Pancreas (tissue), 10 donors: ENCODE measurements around the gene RAB15. TPM values are rescaled to one million over a fixed set of nuclear protein-coding genes. Genes with fewer than 3 reads are reported as not detected.
A peak's percentile ranks its signal among the peaks of the same experiment; 100 is the strongest.

ENCODE experiments used
- ATAC-seq, 4 donors: fragments of 200-7000 bp; cut with Tn5 transposase; one replicate each; pipeline versions ENCODE4 v1.8.0 to v1.9.1; 2020; ENCODE audit warnings: mild to moderate bottlenecking in 4 of 4, moderate library complexity in 4 of 4
- DNase-seq, 6 donors: peaks; one replicate each; pipeline ENCODE4 v3.0.0-alpha.2; 2020
- FAIRE-seq: peaks from 2 replicates; lab custom pipeline; 2012; peaks lifted over from hg19 to GRCh38; lab: Jason Lieb, UNC
- H3K27ac ChIP-seq, 4 donors: fragments of 200-600 bp; sonication (generic); 1 replicate in 3 of 4; 2 replicates in 1 of 4; pipeline versions ENCODE4 v1.5.0 to v1.8.0; 2020
- H3K27me3 ChIP-seq, 4 donors: fragments of 200-600 bp; one replicate each; pipeline ENCODE4 v1.8.0; 2021
- H3K36me3 ChIP-seq, 3 donors: fragments of 200-600 bp; sonication (generic) in 1 of 3; one replicate each; pipeline versions ENCODE4 v1.5.0 to v1.8.0; 2020 to 2021
- H3K4me1 ChIP-seq, 3 donors: fragments of 200-600 bp; one replicate each; pipeline ENCODE4 v1.8.0; 2021
- H3K4me3 ChIP-seq, 4 donors: fragments of 200-600 bp; sonication (generic) in 2 of 4; one replicate each; pipeline versions ENCODE4 v1.5.0 to v1.8.0; 2020 to 2021
- H3K9me3 ChIP-seq, 4 donors: fragments of 200-600 bp; one replicate each; pipeline ENCODE4 v1.8.0; 2021
- CTCF ChIP-seq, 4 donors: fragments of 200-600 bp; sonication (generic) in 3 of 4; IDR thresholded peaks; one replicate each; pipeline versions ENCODE4 v1.5.0 to v1.8.0; 2021; ENCODE audit warnings: antibody characterized with exemption in 4 of 4
- WGBS, 2 donors: extraction: QIAGEN DNeasy Blood & Tissue Kit; methylation state at CpG; one replicate each; pipeline ENCODE4 v1.1.7; 2013; 5-methylcytosine and 5-hydroxymethylcytosine counted together
- intact Hi-C, 3 donors: fragments of 100-400 bp; cut with DNase I; formaldehyde crosslinking; loops; one replicate each; pipeline versions ENCODE4 v1.11.1 to v1.14.2; 2022
- polyA plus RNA-seq, 2 donors: library from polyadenylated mRNA; stranded (reverse); fragments of 200-250 nt; gene quantifications; one replicate each; pipeline ENCODE4 v1.2.3, GENCODE V29; 2013
- total RNA-seq, 6 donors: library from RNA; stranded (reverse); fragmentation: NEBNext Ultra II Directional in 4 of 6; extraction: Animal tissue kit (Norgen Biotek cat#: 25700) in 4 of 6; gene quantifications; one replicate each; pipeline versions ENCODE4 v1.2.1 to v1.2.4, GENCODE V29; 2021 to 2023
- donor health status: healthy with polysubstance abuse.
- donor health status: DM: no; HTN: no; CAD: no; lungs with moderate emphysema.
- donor health status: DM: no; HTN: no; CAD: no.
- donor health status: control.
- donor health status: control.
- donor health status: Bipolar disorder and iron deficiency.
- donor health status: DM: yes; HTN: yes; CAD: no.
- donor health status: DM: no; HTN: no; CAD: no.
- donor health status: DM: no; HTN: no; CAD: no.
- donor health status: DM: yes; HTN: yes; CAD: no.

Gene RAB15
- total and polyA plus RNA-seq, 8 donors = 4.6 to 18.8 (median 7.1) TPM

GRCh38 chr14:64920465-64920864 lies 51.7 kb downstream of the RAB15 start:
- no peak for FAIRE-seq
- Histone ChIP-seq H3K27ac (no peak overlapping the region), H3K9me3 (no peaks in the 10 kb centered on the region), H3K27me3 (no peaks in the 10 kb centered on the region), H3K36me3 (peaks cover 0 to 6% (median 0%) of the 10 kb centered on the region in 3 donors), H3K4me1 (peaks cover 4 to 12% (median 4%) of the 10 kb centered on the region in 3 donors), H3K4me3 (no peak overlapping the region)
- intact Hi-C loops = no loop called here
- DNase-seq = no peak
- no peak for ATAC-seq
- WGBS, 2 donors = 47 to 73% methylated on average over 2 of the region's 2 CpGs
- no peak for TF ChIP-seq CTCF (IDR thresholded peaks at IDR 0.05)

GRCh38 chr14:64919618-64920017 lies 52.5 kb downstream of the RAB15 start:
- WGBS, 2 donors = 79 to 89% methylated on average over 5 of the region's 5 CpGs
- FAIRE-seq = no peak
- intact Hi-C loops = no loop called here

GRCh38 chr14:64919215-64919614 lies 52.9 kb downstream of the RAB15 start:
- DNase-seq = no peak
- H3K27ac ChIP-seq = no peak overlapping the region
- no peaks in the 10 kb centered on the region for H3K36me3 ChIP-seq
- TF ChIP-seq CTCF (IDR thresholded peaks at IDR 0.05) = no peak
- no peaks in the 10 kb centered on the region for H3K9me3 ChIP-seq
- ATAC-seq = no peak
- peaks cover 4 to 18% (median 10%) of the 10 kb centered on the region in 3 donors for H3K4me1 ChIP-seq
- intact Hi-C loops = no loop called here
- FAIRE-seq = no peak
- H3K4me3 ChIP-seq = no peak overlapping the region
- H3K27me3 ChIP-seq = no peaks in the 10 kb centered on the region

More at GRCh38 chr14:64919618-64920017, 52.5 kb downstream of the RAB15 start:
- Histone ChIP-seq H3K4me1 (peaks cover 4 to 18% (median 10%) of the 10 kb centered on the region in 3 donors), H3K27me3 (no peaks in the 10 kb centered on the region), H3K36me3 (peaks cover 0 to 1% (median 0%) of the 10 kb centered on the region in 3 donors), H3K9me3 (no peaks in the 10 kb centered on the region), H3K4me3 (no peak overlapping the region), H3K27ac (no peak overlapping the region)
- TF ChIP-seq CTCF (IDR thresholded peaks at IDR 0.05) = no peak
- no peak for ATAC-seq
- no peak for DNase-seq

- Histone ChIP-seq H3K4me1 (peaks cover 4 to 21% (median 14%) of the 10 kb centered on the region in 3 donors), H3K4me3 (no peak overlapping the region), H3K27me3 (no peaks in the 10 kb centered on the region), H3K9me3 (no peaks in the 10 kb centered on the region), H3K27ac (no peak overlapping the region), H3K36me3 (no peaks in the 10 kb centered on the region)
- DNase-seq = no peak
- TF ChIP-seq CTCF (IDR thresholded peaks at IDR 0.05) = no peak
- FAIRE-seq = no peak
- no peak for ATAC-seq
- intact Hi-C loops = no loop called here
- WGBS, 2 donors = 88 to 89% methylated on average over 4 of the region's 4 CpGs
Measured at GRCh38 chr14:64918216-64918615, 53.9 kb downstream of the RAB15 start.

- no peak overlapping the region for H3K27ac ChIP-seq
- no peaks in the 10 kb centered on the region for H3K9me3 ChIP-seq
- 93 to 94% methylated on average over 2 of the region's 2 CpGs for WGBS, 2 donors
- intact Hi-C loops = no loop called here
- H3K27me3 ChIP-seq = no peaks in the 10 kb centered on the region
- no peak for ATAC-seq
- H3K4me1 ChIP-seq = peaks cover 4 to 21% (median 14%) of the 10 kb centered on the region in 3 donors
- peak overlapping the region in 1 of 4 donors; percentile 96 for H3K4me3 ChIP-seq
- FAIRE-seq = no peak
- no peak for TF ChIP-seq CTCF (IDR thresholded peaks at IDR 0.05)
- DNase-seq = no peak
- H3K36me3 ChIP-seq = no peaks in the 10 kb centered on the region
Measured at GRCh38 chr14:64915797-64916196, 56.3 kb downstream of the RAB15 start.
